GM19023 (cell line): ENCODE data around the gene SYNE1.
"Not testable (repeated sequence)": the region's sequence is repeated elsewhere in the genome, so short reads cannot be mapped to it uniquely, and the experiment has no call there.

Experiments
- ATAC-seq: cut with Tn5 transposase; IDR thresholded peaks from one replicate; pipeline ENCODE4 v1.9.1; 2021; ENCODE audit warnings: mild to moderate bottlenecking, moderate library complexity; ENCODE audit not compliant: unreplicated experiment

Gene SYNE1

GRCh38 chr6:152155792-152156191 lies 481.4 kb downstream of the SYNE1 start:
- no peak for ATAC-seq

GRCh38 chr6:152154559-152155356 lies 482.4 kb downstream of the SYNE1 start:
- no peak for ATAC-seq

GRCh38 chr6:152151920-152152319 lies 485.2 kb downstream of the SYNE1 start:
- no peak for ATAC-seq

GRCh38 chr6:152150196-152150595 lies 487.0 kb downstream of the SYNE1 start:
- ATAC-seq, result no peak

- ATAC-seq, result no peak
Measured at GRCh38 chr6:152148412-152148811, 488.8 kb downstream of the SYNE1 start.

GRCh38 chr6:152147269-152147668 lies 489.9 kb downstream of the SYNE1 start:
- ATAC-seq, result no peak

- ATAC-seq, result no peak
Measured at GRCh38 chr6:152146385-152146784, 490.8 kb downstream of the SYNE1 start.

GRCh38 chr6:152143359-152143758 lies 493.8 kb downstream of the SYNE1 start:
- no peak for ATAC-seq

GRCh38 chr6:152142105-152142504 lies 495.1 kb downstream of the SYNE1 start:
- ATAC-seq, result no peak

- ATAC-seq, result not testable (repeated sequence)
Measured at GRCh38 chr6:152138344-152138743, 498.8 kb downstream of the SYNE1 start.

- ATAC-seq, result no peak
Measured at GRCh38 chr6:152136449-152136825, 500.7 kb downstream of the SYNE1 start.

- ATAC-seq, result no peak
Measured at GRCh38 chr6:152135755-152136448, 501.3 kb downstream of the SYNE1 start.

- no peak for ATAC-seq
Measured at GRCh38 chr6:152130441-152130840, 506.7 kb downstream of the SYNE1 start.

- no peak for ATAC-seq
Measured at GRCh38 chr6:152129691-152130151, 507.4 kb downstream of the SYNE1 start.

GRCh38 chr6:152127432-152128165 lies 509.6 kb downstream of the SYNE1 start:
- ATAC-seq, result no peak

- peak; percentile 72 for ATAC-seq
Measured at GRCh38 chr6:152124429-152125074, 512.6 kb downstream of the SYNE1 start.

GRCh38 chr6:152123076-152123475 lies 514.1 kb downstream of the SYNE1 start:
- no peak for ATAC-seq

- ATAC-seq, result no peak
Measured at GRCh38 chr6:152122434-152122833, 514.7 kb downstream of the SYNE1 start.

GRCh38 chr6:152121910-152122309 lies 515.3 kb downstream of the SYNE1 start:
- no peak for ATAC-seq

GRCh38 chr6:152119831-152120230 lies 517.3 kb downstream of the SYNE1 start:
- ATAC-seq, result no peak

GRCh38 chr6:152118678-152119077 lies 518.5 kb downstream of the SYNE1 start:
- no peak for ATAC-seq
